ENCODE results near the gene GSTA5.
"Not testable (repeated sequence)": the region's sequence is repeated elsewhere in the genome, so short reads cannot be mapped to it uniquely, and the experiment has no call there.

Gene GSTA5

DNA sequence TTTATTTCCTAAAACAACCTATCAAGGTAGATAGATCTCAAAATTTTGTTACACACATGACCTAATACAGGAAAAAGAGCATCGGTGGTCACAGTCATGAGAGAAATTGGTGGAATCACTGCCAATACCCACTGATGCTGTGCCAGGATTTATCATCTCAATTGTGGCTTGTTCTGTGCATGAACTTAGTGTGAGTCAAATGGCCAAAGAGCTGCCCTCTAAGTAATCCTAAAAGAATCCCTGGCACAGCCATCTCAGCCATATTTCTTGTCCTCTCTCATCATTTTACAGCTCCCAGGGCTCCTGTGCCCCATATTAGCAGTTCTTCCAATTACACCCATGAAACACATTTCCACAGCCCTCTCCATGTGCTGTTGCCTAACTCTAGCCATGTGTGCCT lies 6.1 kb downstream of the GSTA5 start:
- no peak for DNase-seq (ENCODE audit: low read depth)

DNA sequence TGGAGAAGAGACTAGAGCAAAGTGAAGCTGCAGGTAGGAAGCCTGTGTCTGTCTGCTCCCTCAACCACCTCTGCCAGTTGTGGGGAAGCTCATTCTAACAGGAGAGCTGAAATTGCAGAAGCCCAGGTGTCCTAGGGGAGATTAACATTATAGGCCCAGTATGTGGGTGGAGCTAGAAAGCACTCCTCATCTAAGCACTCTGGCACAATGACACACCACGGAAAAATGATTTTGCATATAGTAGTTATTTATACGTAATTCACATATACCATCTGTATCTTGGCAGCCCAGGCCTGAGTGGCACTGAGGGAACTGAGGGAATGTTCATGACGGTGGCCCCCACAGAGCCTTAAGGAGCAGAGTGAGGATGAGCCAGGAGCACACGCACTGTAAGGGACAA lies 9.7 kb downstream of the GSTA5 start:
- DNase-seq (ENCODE audit: low read depth): not testable (repeated sequence)

GRCh38 chr6:52829046-52829817 lies 11.4 kb downstream of the GSTA5 start:
- no peak for DNase-seq (ENCODE audit: low read depth)

DNA sequence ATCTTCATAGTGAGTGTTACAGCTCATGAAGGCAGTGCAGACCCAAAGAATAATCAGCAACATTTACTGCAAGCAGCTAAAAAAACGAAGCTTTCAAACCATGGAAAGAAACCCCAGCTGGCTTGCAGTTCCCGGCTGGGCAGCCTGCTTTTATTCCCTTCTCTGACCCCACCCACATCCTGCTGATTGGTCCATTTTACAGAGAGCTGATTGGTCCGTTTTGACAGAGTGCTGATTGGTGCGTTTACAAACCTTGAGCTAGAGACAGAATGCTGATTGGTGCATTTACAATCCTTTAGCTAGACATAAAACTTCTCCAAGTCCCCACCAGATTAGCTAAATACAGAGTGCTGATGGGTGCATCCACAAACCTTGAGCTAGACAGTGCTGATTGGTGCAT lies 12.0 kb downstream of the GSTA5 start:
- not testable (repeated sequence) for DNase-seq (ENCODE audit: low read depth)

- DNase-seq (ENCODE audit: low read depth): not testable (repeated sequence)
Observed at GRCh38 chr6:52827073-52827783, 13.4 kb downstream of the GSTA5 start.

- DNase-seq (ENCODE audit: low read depth): no peak
Observed at GRCh38 chr6:52826513-52826912, 14.1 kb downstream of the GSTA5 start.

DNA sequence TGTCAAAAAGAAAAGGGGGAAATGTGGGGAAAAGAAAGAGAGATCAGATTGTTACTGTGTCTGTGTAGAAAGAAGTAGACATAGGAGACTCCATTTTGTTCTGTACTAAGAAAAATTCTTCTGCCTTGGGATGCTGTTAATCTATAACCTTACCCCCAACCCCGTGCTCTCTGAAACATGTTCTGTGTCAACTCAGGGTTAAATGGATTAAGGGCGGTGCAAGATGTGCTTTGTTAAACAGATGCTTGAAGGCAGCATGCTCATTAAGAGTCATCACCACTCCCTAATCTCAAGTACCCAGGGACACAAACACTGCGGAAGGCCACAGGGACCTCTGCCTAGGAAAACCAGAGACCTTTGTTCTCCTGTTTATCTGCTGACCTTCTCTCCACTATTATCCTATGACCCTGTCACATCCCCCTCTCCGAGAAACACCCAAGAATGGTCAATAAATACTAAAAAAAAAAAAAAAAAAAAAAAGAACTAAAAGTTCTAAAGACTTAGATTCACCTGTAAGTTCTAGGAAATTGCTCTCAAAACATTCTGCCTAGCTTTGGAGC lies 14.6 kb downstream of the GSTA5 start:
- DNase-seq (ENCODE audit: low read depth): not testable (repeated sequence)

- DNase-seq (ENCODE audit: low read depth): not testable (repeated sequence)
Observed at GRCh38 chr6:52825270-52825793, 15.3 kb downstream of the GSTA5 start.

GRCh38 chr6:52821842-52822241 lies 18.8 kb downstream of the GSTA5 start:
- DNase-seq (ENCODE audit: low read depth): no peak

- DNase-seq (ENCODE audit: low read depth): no peak
Observed at GRCh38 chr6:52820198-52820597, 20.4 kb downstream of the GSTA5 start.

DNA sequence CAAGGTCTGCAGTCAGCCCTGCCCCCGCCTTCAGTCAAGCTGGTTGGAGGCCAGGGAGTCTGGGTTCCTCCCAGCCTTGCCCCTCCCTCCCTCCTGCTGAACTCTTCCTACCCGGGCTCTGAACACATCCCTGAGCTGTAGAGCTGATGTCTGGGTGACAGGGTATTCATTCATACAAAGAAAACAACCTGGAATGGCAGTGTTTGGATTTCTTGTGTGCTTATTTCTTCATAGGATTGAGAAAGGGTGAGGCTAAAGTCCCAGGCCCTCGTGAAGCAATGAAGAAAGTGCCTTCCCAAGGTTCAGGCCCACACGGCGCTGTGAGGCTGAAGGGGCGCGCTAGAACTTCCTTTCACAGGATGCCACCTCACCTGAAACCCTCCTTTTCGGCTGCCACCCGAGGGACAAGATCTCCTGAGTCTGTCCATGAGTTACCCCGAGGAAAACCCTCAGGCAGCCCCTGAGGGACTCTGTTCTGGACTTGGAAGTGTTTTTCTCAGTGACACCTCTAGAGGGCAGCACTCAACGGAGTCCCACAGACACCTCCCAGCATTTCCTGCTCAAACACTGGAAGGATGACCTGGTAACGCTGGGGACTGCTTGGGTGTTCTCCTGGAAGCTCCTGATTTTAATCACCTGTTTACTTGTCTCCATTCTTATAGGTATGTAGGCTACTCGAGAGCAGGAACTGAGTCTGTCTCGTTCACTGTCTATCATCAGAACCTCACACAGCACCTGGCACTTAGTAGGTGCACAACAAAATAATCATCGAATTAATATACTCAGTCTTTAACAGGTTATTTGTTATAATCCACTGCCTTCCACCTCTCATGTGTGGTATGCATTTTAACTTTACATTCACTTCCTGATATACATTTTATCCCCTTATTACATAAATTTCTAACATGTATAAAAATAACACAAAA lies 25.2 kb downstream of the GSTA5 start:
- no peak for DNase-seq (ENCODE audit: low read depth)

DNA sequence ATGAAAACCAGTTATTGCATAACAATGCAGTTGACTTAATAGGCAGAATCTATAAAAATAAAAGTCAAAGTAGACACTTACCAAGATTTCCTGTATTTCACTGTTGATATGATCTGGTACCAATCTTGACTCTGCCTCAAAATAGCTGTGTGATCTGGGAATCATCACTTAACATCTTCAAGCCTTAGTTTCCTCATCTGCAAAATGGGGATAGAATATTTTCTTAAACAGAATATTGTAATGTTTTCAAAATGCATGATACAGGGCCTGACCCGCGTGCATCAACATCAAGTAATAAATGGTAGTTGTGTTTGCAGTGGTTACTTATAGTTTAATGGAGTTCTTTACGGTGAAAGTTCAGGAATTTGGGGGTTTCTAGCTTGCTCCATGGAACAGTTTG lies 26.1 kb downstream of the GSTA5 start:
- DNase-seq (ENCODE audit: low read depth): not testable (repeated sequence)

GRCh38 chr6:52809777-52810176 lies 30.8 kb downstream of the GSTA5 start:
- DNase-seq (ENCODE audit: low read depth): not testable (repeated sequence)

DNA sequence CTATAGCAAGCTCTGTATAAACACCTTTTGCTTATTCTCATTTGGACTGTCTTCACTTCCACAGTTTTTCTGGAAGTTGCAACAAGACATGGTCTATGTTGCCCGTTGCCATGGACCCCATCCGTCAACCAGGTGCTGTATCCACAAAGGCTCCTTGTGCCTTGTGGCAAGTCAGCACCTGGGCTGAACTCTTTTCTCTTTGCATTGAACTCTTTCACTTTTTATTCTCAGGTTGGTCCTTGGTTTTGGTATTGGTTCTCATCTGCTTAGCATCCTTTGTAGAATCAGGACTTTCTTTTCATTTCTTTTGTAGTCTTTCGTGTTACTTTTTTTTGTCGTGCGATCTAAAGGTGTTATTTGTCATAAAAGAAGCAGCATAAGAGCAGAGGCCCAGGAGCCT lies 32.0 kb downstream of the GSTA5 start:
- no peak for DNase-seq (ENCODE audit: low read depth)

DNA sequence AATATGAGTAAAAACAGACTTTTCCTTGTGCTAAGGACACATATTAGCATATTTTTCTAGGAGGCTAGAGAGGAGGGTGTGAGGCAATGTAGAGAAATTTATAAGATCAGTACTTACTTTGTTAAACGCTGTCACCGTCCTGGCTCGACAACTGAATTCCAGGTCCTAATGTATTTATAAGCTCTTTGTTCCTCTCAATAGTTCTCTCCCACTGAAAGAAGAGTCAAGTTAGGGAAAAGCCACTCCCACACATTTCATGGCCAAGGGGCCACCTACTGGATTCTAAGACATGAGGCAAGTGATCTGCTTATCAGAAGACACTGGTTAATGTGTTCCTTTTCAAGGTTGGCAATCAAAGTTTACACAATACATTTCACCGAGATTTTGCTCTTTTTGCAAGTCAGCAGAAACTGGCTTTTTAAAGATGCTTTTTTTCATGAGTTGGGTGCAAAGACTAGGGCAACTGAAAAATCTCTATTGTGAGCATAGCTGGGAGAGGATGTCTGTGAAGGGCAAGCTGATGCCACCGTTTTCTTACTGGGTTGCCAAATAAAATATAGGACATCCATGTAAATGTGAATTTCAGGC lies 36.9 kb downstream of the GSTA5 start, which contains the start of gene GSTA1:
Gene GSTA1 (minus strand): TSS at position 149 of the 588 bp plus-strand sequence. CDS start 4,549 bp downstream, outside the sequence.
- DNase-seq (ENCODE audit: low read depth): not testable (repeated sequence)

DNA sequence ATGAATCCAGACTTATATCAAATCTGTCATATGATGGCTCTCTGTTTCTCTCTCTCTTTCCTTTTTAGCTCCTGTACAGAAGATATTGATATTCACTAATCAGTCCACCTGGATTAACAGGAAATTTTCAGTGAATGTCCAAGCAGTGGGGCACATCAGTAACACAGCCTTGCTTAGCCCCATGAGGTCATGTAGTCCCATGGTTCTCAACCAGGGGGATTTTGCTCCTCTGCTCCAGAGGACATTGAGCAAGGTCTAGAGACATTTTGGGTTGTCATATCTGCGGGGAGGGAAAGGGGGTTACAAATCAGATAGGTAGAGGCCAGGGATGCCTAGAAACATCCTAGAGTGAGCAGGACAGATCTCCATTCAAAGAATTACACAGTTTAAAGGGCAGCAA lies 37.8 kb downstream of the GSTA5 start:
- DNase-seq (ENCODE audit: low read depth): no peak

GRCh38 chr6:52801188-52801841 lies 39.3 kb downstream of the GSTA5 start:
- DNase-seq (ENCODE audit: low read depth): no peak

- not testable (repeated sequence) for DNase-seq (ENCODE audit: low read depth)
Observed at GRCh38 chr6:52799272-52799671, 41.3 kb downstream of the GSTA5 start.

- DNase-seq (ENCODE audit: low read depth): not testable (repeated sequence)
Observed at GRCh38 chr6:52794366-52794765, 46.2 kb downstream of the GSTA5 start.

DNA sequence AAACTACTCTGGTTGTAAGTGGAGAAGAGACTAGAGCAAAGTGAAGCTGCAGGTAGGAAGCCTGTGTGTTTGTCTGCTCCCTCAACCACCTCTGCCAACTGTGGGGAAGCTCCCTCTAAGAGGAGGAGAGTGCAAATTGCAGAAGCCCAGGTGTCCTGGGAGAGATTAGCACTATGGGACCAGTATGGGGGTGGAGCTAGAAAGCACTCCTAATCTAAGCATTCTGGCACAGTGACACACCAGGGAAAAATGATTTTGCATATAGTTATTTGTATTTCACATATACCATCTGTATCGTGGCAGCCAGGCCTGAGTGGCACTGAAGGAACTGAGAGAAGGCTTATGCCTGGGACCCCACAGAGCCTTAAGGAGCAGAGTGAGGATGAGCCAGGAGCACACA lies 49.8 kb downstream of the GSTA5 start:
- DNase-seq (ENCODE audit: low read depth): no peak

DNA sequence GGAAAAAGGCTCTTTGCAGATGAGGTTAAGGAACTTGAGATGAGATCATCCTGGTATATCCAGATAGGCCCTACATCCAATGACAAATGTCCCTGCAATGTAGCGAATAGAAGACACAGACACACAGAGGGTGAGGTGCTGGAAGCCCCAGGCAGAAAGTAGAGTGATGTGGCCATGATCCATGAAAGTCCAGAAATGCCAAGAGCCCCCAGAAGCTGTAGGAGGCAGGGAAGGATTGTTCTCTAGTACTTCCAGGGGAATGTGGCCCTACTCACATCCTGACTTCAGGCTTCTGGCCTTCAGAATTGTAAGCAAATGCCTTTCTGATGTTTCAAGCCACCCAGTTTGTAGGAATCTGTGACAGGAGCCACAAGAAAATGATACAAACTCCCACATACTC lies 51.0 kb downstream of the GSTA5 start:
- DNase-seq (ENCODE audit: low read depth): not testable (repeated sequence)

All from non-pigmented ciliary epithelial cell (primary cell).